K562 (cell line): ENCODE data around the gene VWA8. TPM values are rescaled to one million over a fixed set of nuclear protein-coding genes. Genes with fewer than 3 reads are reported as not detected.

Experiments used
- ATAC-seq: fragments of 200-7000 bp; cut with Tn5 transposase; 3 replicates; pipeline ENCODE4 v1.9.1; 2020; ENCODE audit warnings: moderate library complexity
- BruUV-seq: library from RNA; stranded (reverse); fragments of 400-500 nt; replicated peaks from 2 replicates; lab custom pipeline; 2021; lab: Mats Ljungman, UMichigan
- CTCF ChIA-PET: fragments of 300-600 bp; formaldehyde crosslinking; extraction: SDS; loops from one replicate; lab custom pipeline; 2021; ENCODE audit warnings: low intra/inter-chr PET ratio; lab: Yijun Ruan, JAX
- POLR2A ChIA-PET: fragments of 300-600, 350-650 bp; sonication (Branson Sonifier 250); formaldehyde crosslinking; extraction: SDS; loops from one replicate; lab custom pipeline; 2021; ENCODE audit warnings: antibody characterized with exemption, inconsistent platforms; lab: Yijun Ruan, JAX
- DNase-seq, 4 experiments: peaks; one replicate each; pipeline versions ENCODE4 v3.0.0 to v3.0.0-alpha.2; 2011 to 2018; ENCODE audit warnings: low spot score in 3 of 4, mixed read lengths in 3 of 4; ENCODE audit errors: extremely low read depth in 1 of 4
- FAIRE-seq: peaks from 2 replicates; lab custom pipeline; 2011; peaks lifted over from hg19 to GRCh38; lab: Jason Lieb, UNC
- H2AFZ ChIP-seq: 2 replicates; pipeline ENCODE4 v1.6.0; 2011; ENCODE audit warnings: low read depth, low read length, control low read depth, inconsistent platforms
- H3K27ac ChIP-seq: fragments of 200-600 bp; 3 replicates; pipeline ENCODE4 v1.8.0; 2011; ENCODE audit warnings: low read depth, mild to moderate bottlenecking, control low read depth, inconsistent platforms, low read length, moderate library complexity, mixed read lengths; ENCODE audit errors: extremely low read depth
- H3K27me3 ChIP-seq, 2 experiments: fragments of 300-600 bp in 1 of 2; 2 replicates in 1 of 2; 3 replicates in 1 of 2; pipeline versions ENCODE4 v1.6.0 to v1.8.0; 2011; ENCODE audit warnings: inconsistent platforms in 2 of 2, low read length in 2 of 2, mild to moderate bottlenecking in 1 of 2, mixed read lengths in 1 of 2, moderate library complexity in 1 of 2; ENCODE audit not compliant: control insufficient read depth in 2 of 2, insufficient read depth in 2 of 2
- H3K36me3 ChIP-seq: fragments of 300-600 bp; 3 replicates; pipeline ENCODE4 v1.8.0; 2011; ENCODE audit warnings: mild to moderate bottlenecking, low read length, inconsistent platforms; ENCODE audit not compliant: control insufficient read depth, insufficient read depth
- H3K4me1 ChIP-seq, 2 experiments: fragments of 200-600 bp in 1 of 2; replicated peaks in 1 of 2; 2 replicates in 1 of 2; 3 replicates in 1 of 2; pipeline versions ENCODE4 v1.5.1 to v1.8.0; 2011; ENCODE audit warnings: inconsistent platforms in 2 of 2, low read length in 2 of 2, mild to moderate bottlenecking in 1 of 2, mixed read lengths in 1 of 2, moderate library complexity in 1 of 2; ENCODE audit not compliant: control insufficient read depth in 2 of 2, insufficient read depth in 2 of 2
- H3K4me2 ChIP-seq: 2 replicates; pipeline ENCODE4 v1.6.1; 2011; ENCODE audit warnings: low read length, control low read depth, inconsistent platforms, mixed read lengths; ENCODE audit not compliant: insufficient read depth
- H3K4me3 ChIP-seq: fragments of 200-600 bp; sonication (generic), shearing (Covaris generic); 2 replicates; pipeline ENCODE4 v1.5.1; 2016; ENCODE audit warnings: control low read depth, inconsistent platforms
- H3K79me2 ChIP-seq: fragments of 200-600 bp; 3 replicates; pipeline ENCODE4 v1.8.0; 2011; ENCODE audit warnings: low read length, inconsistent platforms; ENCODE audit not compliant: control insufficient read depth, insufficient read depth
- H3K9ac ChIP-seq, 2 experiments: 2 replicates each; pipeline versions ENCODE4 v1.6.0 to v1.6.1; 2011; ENCODE audit warnings: low read depth in 2 of 2, low read length in 2 of 2, control low read depth in 1 of 2, inconsistent platforms in 1 of 2, mild to moderate bottlenecking in 1 of 2, mixed read lengths in 1 of 2; ENCODE audit not compliant: insufficient read depth in 1 of 2
- H3K9me1 ChIP-seq: one replicate; pipeline ENCODE4 v1.6.0; 2011; ENCODE audit warnings: inconsistent platforms, mild to moderate bottlenecking, low read length, moderate library complexity; ENCODE audit not compliant: control insufficient read depth, insufficient read depth
- H3K9me3 ChIP-seq: replicated peaks from 2 replicates; pipeline ENCODE4 v1.5.1; 2011; ENCODE audit warnings: low read depth, low read length, inconsistent platforms; ENCODE audit not compliant: control insufficient read depth, insufficient read depth
- H4K20me1 ChIP-seq: replicated peaks from 2 replicates; pipeline ENCODE4 v1.6.1; 2011; ENCODE audit warnings: low read length, inconsistent platforms, mixed read lengths; ENCODE audit not compliant: control insufficient read depth, insufficient read depth
- BRD9 ChIP-seq: fragments of 450-650 bp; IDR thresholded peaks from 2 replicates; pipeline ENCODE4 v1.6.1; 2018; ENCODE audit warnings: low read depth; ENCODE audit not compliant: partially characterized antibody
- CBX8 ChIP-seq: fragments of 200-600 bp; sonication (generic); IDR thresholded peaks from 2 replicates; pipeline ENCODE4 v1.6.1; 2012; ENCODE audit warnings: borderline replicate concordance, mixed run types, low read depth, mild to moderate bottlenecking, moderate library complexity, mixed read lengths, low read length, control low read depth, inconsistent platforms; ENCODE audit not compliant: poor library complexity, severe bottlenecking; ENCODE audit errors: extremely low read depth
- HNRNPLL ChIP-seq: fragments of 200-400 bp; formaldehyde crosslinking; IDR thresholded peaks from 2 replicates; pipeline ENCODE4 v1.6.1; 2017; ENCODE audit warnings: low read length, low read depth, mild to moderate bottlenecking; ENCODE audit not compliant: poor library complexity, severe bottlenecking
- MBD2 ChIP-seq: sonication (generic); IDR thresholded peaks from 2 replicates; pipeline ENCODE4 v1.6.1; 2016; ENCODE audit warnings: low read depth, borderline replicate concordance
- POU5F1 ChIP-seq: fragments of 150-350 bp; IDR thresholded peaks from 2 replicates; pipeline ENCODE4 v1.6.1; 2014; ENCODE audit warnings: borderline replicate concordance, low read length, low read depth, mild to moderate bottlenecking; ENCODE audit not compliant: partially characterized antibody
- RCOR1 ChIP-seq, 2 experiments: IDR thresholded peaks; 2 replicates each; pipeline ENCODE4 v1.6.1; 2012; ENCODE audit warnings: low read depth in 2 of 2, low read length in 2 of 2, borderline replicate concordance in 1 of 2, improper control_type of control experiment in 1 of 2
- SAFB ChIP-seq: fragments of 200-400 bp; formaldehyde crosslinking; IDR thresholded peaks from 2 replicates; pipeline ENCODE4 v1.6.1; 2017; ENCODE audit warnings: low read depth, low read length, borderline replicate concordance
- SMARCA5 ChIP-seq: fragments of 450-650 bp; IDR thresholded peaks from 2 replicates; pipeline ENCODE4 v1.6.1; 2016
- ZBTB34 ChIP-seq: fragments of 250-450 bp; sonication (Bioruptor Pico); IDR thresholded peaks from 2 replicates; pipeline ENCODE4 v1.8.0; 2021; ENCODE audit warnings: mild to moderate bottlenecking, moderate library complexity
- ZSCAN29 ChIP-seq: fragments of 450-650 bp; IDR thresholded peaks from 2 replicates; pipeline ENCODE4 v1.6.1; 2017
- WGBS: fragments of 100-300 bp; shearing (Covaris generic); methylation state at CpG from one replicate; pipeline ENCODE4 v1.1.6; 2016; ENCODE audit warnings: low coverage, mixed read lengths; ENCODE audit not compliant: insufficient coverage; ENCODE audit errors: missing lambda C conversion rate; 5-methylcytosine and 5-hydroxymethylcytosine counted together
- in situ Hi-C: fragments of 300-500 bp; cut with MboI; formaldehyde crosslinking; loops from 4 replicates; pipeline ENCODE4 v1.15.0; 2018; ENCODE audit warnings: inconsistent platforms, mixed read lengths
- intact Hi-C: fragments of 100-400 bp; cut with micrococcal nuclease; formaldehyde crosslinking; loops from 2 replicates; pipeline ENCODE4 v1.14.2; 2022
- polyA plus RNA-seq, 8 experiments: library from polyadenylated mRNA; depleted of rRNA in 4 of 8; stranded (reverse) in 5 of 8; unstranded in 3 of 8; fragments of >200 nt; fragmentation: Nextera tagmentation in 2 of 8; fragmentation: Illumina TruSeq in 1 of 8; extraction: Ambion mirVana in 2 of 8; extraction: Trizol in 1 of 8; gene quantifications; 2 replicates each; pipeline versions ENCODE4 v1.2.1 to v1.2.3, GENCODE V29; 2011 to 2014; ENCODE audit warnings: inconsistent platforms in 1 of 8, missing spikeins in 1 of 8
- total RNA-seq, 7 experiments: library from RNA; depleted of rRNA in 6 of 7; stranded (reverse); fragments of >200 nt in 6 of 7; fragmentation: Illumina TruSeq in 2 of 7; extraction: Trizol in 2 of 7; gene quantifications; 2 replicates each; pipeline versions ENCODE4 v1.2.1 to v1.2.3, GENCODE V29; 2011 to 2021; ENCODE audit warnings: low replicate concordance in 1 of 7
- TF ChIP-seq, protein P1 (sequence below): IDR thresholded peaks from 2 replicates; pipeline ENCODE4 v1.6.1; 2014; ENCODE audit warnings: antibody characterized with exemption

The VWA8 gene
- total and polyA plus RNA-seq, 9 of the 15 experiments (the other 6 are each of a cell fraction or from before 2014, with no cell fraction given) = 2.1 to 18.5 (median 13.3) TPM

DNA sequence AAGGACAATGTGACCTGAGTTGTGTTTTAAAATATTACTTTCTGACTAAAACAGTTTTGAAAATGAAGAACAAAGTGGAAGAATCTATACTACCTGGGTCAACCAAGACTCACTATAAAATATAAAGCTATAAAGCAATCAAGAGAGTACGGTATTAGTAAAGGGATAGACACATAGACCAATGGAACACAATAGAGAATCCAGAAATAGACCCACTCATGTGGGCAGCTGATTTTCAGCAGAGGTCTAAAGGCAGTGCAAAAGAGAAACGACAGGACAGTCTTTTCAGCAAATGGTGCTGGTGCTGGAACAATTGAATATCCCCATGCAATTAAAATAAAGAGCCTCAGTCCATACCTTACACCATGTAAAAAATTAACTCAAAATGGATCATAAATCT is 278.9 kb downstream of the VWA8 start (continued):
- TF ChIP-seq SMARCA5 (no peak), ZSCAN29 (no peak), MBD2 (no peak), POU5F1 (no peak)

- no peaks in the 10 kb centered on the region for H3K79me2 ChIP-seq
- 87% methylated on average over 3 of the region's 3 CpGs for WGBS
- H3K9me3 ChIP-seq = no peaks in the 10 kb centered on the region
- ChIA-PET POLR2A (no interaction called here), CTCF (no interaction called here)
- H3K9ac ChIP-seq = no peak overlapping the region
- DNase-seq (no peak), FAIRE-seq (no peak)
- H3K9me1 ChIP-seq = no peaks in the 10 kb centered on the region
- H3K4me2 ChIP-seq = no peak overlapping the region
- in situ Hi-C loops = no loop called here
- H3K36me3 ChIP-seq = peaks cover 28% of the 10 kb centered on the region; the same call in 2 of the 3 replicates
- no peaks in the 10 kb centered on the region for H3K4me1 ChIP-seq
- no peak for TF ChIP-seq ZBTB34 (CRISPR knock-in tag)
- TF ChIP-seq HNRNPLL = no peak
- TF ChIP-seq BRD9 = no peak
- TF ChIP-seq SAFB = no peak
- TF ChIP-seq RCOR1 (IDR thresholded peaks at IDR 0.05; ENCODE audit: borderline replicate concordance in 1 of 2, low read depth in 2 of 2, low read length in 2 of 2) = no peak
- no peak for TF ChIP-seq CBX8
- TF ChIP-seq, protein P1, sequence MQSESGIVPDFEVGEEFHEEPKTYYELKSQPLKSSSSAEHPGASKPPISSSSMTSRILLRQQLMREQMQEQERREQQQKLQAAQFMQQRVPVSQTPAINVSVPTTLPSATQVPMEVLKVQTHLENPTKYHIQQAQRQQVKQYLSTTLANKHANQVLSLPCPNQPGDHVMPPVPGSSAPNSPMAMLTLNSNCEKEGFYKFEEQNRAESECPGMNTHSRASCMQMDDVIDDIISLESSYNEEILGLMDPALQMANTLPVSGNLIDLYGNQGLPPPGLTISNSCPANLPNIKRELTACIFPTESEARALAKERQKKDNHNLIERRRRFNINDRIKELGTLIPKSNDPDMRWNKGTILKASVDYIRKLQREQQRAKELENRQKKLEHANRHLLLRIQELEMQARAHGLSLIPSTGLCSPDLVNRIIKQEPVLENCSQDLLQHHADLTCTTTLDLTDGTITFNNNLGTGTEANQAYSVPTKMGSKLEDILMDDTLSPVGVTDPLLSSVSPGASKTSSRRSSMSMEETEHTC = no peak
- TF ChIP-seq, all 486 proteins: peak for 0
- intact Hi-C loops = no loop called here
- no peaks in the 10 kb centered on the region for H3K27me3 ChIP-seq
- H3K27ac ChIP-seq = no peak overlapping the region
- BruUV-seq = no TSS peak
- no peak overlapping the region for H2AFZ ChIP-seq
- H4K20me1 ChIP-seq = no peaks in the 10 kb centered on the region
- ATAC-seq = no peak
- H3K4me3 ChIP-seq = no peak overlapping the region
Observed at GRCh38 chr13:41681587-41681986, 279.3 kb downstream of the VWA8 start.
